HepG2 (cell line): ENCODE results near the gene NPHP4. TPM values are rescaled to one million over a fixed set of nuclear protein-coding genes. Genes with fewer than 3 reads are reported as not detected.

Experiments
- ATAC-seq: fragments of 200-7000 bp; cut with Tn5 transposase; 3 replicates; pipeline ENCODE4 v1.9.1; 2020; ENCODE audit warnings: mild to moderate bottlenecking, moderate library complexity
- BruUV-seq: library from RNA; stranded (reverse); fragments of 400-500 nt; replicated peaks from 2 replicates; lab custom pipeline; 2021; lab: Mats Ljungman, UMichigan
- CTCF ChIA-PET: fragments of 300-600 bp; formaldehyde crosslinking; extraction: SDS; loops from one replicate; lab custom pipeline; 2021; ENCODE audit warnings: low total read pairs, inconsistent platforms, low intra/inter-chr PET ratio; lab: Yijun Ruan, JAX
- POLR2A ChIA-PET: fragments of 350-600 bp; sonication (Branson Sonifier 250); formaldehyde crosslinking; loops from one replicate; lab custom pipeline; 2020; ENCODE audit warnings: antibody characterized with exemption, inconsistent platforms; lab: Yijun Ruan, JAX
- DNase-seq: peaks from one replicate; pipeline ENCODE4 v3.0.0-alpha.2; 2015; ENCODE audit warnings: low spot score
- FAIRE-seq: peaks from 3 replicates; lab custom pipeline; 2011; peaks lifted over from hg19 to GRCh38; lab: Jason Lieb, UNC
- H2AFZ ChIP-seq: one replicate; pipeline ENCODE4 v1.6.1; 2011; ENCODE audit warnings: low read length, inconsistent platforms
- H3K27ac ChIP-seq: fragments of 300-600 bp; 3 replicates; pipeline ENCODE4 v1.8.0; 2011; ENCODE audit warnings: mixed run types, mild to moderate bottlenecking, mixed read lengths, low read length, inconsistent platforms; ENCODE audit not compliant: insufficient read depth; ENCODE audit errors: extremely low read length
- H3K27me3 ChIP-seq, 2 experiments: fragments of 200-600 bp in 1 of 2; 2 replicates in 1 of 2; 3 replicates in 1 of 2; pipeline versions ENCODE4 v1.6.0 to v1.8.0; 2011; ENCODE audit warnings: low read length in 2 of 2, mild to moderate bottlenecking in 2 of 2, moderate library complexity in 2 of 2, inconsistent platforms in 1 of 2; ENCODE audit not compliant: insufficient read depth in 2 of 2, control insufficient read depth in 1 of 2
- H3K36me3 ChIP-seq, 2 experiments: fragments of 200-600 bp in 1 of 2; replicated peaks in 1 of 2; 2 replicates in 1 of 2; 3 replicates in 1 of 2; pipeline versions ENCODE4 v1.5.1 to v1.8.0; 2011; ENCODE audit warnings: low read length in 2 of 2, inconsistent platforms in 1 of 2; ENCODE audit not compliant: insufficient read depth in 2 of 2, control insufficient read depth in 1 of 2
- H3K4me1 ChIP-seq: 2 replicates; pipeline ENCODE4 v1.5.1; 2012; ENCODE audit warnings: low read length, inconsistent platforms; ENCODE audit not compliant: insufficient read depth
- H3K4me2 ChIP-seq: 2 replicates; pipeline ENCODE4 v1.6.0; 2011; ENCODE audit warnings: low read depth, low read length, inconsistent platforms
- H3K4me3 ChIP-seq, 3 experiments: fragments of 200-600 bp in 1 of 3; sonication (generic), shearing (Covaris generic) in 1 of 3; replicated peaks in 1 of 3; 2 replicates each; pipeline ENCODE4 v1.5.1; 2011 to 2016; ENCODE audit warnings: low read length in 3 of 3, inconsistent platforms in 2 of 3, low read depth in 2 of 3, mild to moderate bottlenecking in 2 of 3, control low read depth in 1 of 3, mixed read lengths in 1 of 3; ENCODE audit not compliant: insufficient read depth in 1 of 3
- H3K79me2 ChIP-seq: one replicate; pipeline ENCODE4 v1.6.1; 2011; ENCODE audit warnings: low read length, inconsistent platforms; ENCODE audit not compliant: insufficient read depth
- H3K9ac ChIP-seq: 2 replicates; pipeline ENCODE4 v1.6.0; 2011; ENCODE audit warnings: mild to moderate bottlenecking, low read depth, low read length, inconsistent platforms; ENCODE audit not compliant: insufficient read depth
- H3K9me3 ChIP-seq: 2 replicates; pipeline ENCODE4 v1.5.1; 2012; ENCODE audit warnings: mild to moderate bottlenecking, low read length
- H4K20me1 ChIP-seq: 2 replicates; pipeline ENCODE4 v1.6.0; 2011; ENCODE audit warnings: inconsistent platforms, mild to moderate bottlenecking, low read length, moderate library complexity; ENCODE audit not compliant: insufficient read depth
- HOXD1 ChIP-seq: sonication (generic); formaldehyde crosslinking; IDR thresholded peaks from 2 replicates; pipeline ENCODE4 v1.5.0; 2020; ENCODE audit warnings: missing genetic modification reagents
- KDM2A ChIP-seq: sonication (generic); formaldehyde crosslinking; IDR thresholded peaks from 2 replicates; pipeline ENCODE4 v1.4.0; 2020; ENCODE audit warnings: low read depth, missing genetic modification reagents, borderline replicate concordance
- KLF11 ChIP-seq: IDR thresholded peaks from 2 replicates; pipeline ENCODE4 v1.6.1; 2016; ENCODE audit warnings: missing compliant biosample characterization
- PATZ1 ChIP-seq: sonication (generic); formaldehyde crosslinking; IDR thresholded peaks from 2 replicates; pipeline ENCODE4 v1.4.0; 2020; ENCODE audit warnings: missing genetic modification reagents
- RAD51 ChIP-seq: fragments of 450-650 bp; IDR thresholded peaks from 2 replicates; pipeline ENCODE4 v1.6.1; 2016; ENCODE audit warnings: borderline replicate concordance
- ZBTB38 ChIP-seq: sonication (generic); formaldehyde crosslinking; IDR thresholded peaks from 2 replicates; pipeline ENCODE4 v1.5.1; 2020; ENCODE audit warnings: mild to moderate bottlenecking, missing genetic modification reagents
- ZC3H13 ChIP-seq: sonication (generic); formaldehyde crosslinking; IDR thresholded peaks from 2 replicates; pipeline ENCODE4 v1.8.1; 2023; ENCODE audit warnings: mild to moderate bottlenecking, missing genetic modification reagents, moderate library complexity
- ZFAT ChIP-seq: sonication (generic); formaldehyde crosslinking; conservative IDR thresholded peaks from 2 replicates; pipeline ENCODE4 v1.8.1; 2023; ENCODE audit warnings: missing genetic modification reagents, inconsistent platforms
- ZFP62 ChIP-seq: sonication (generic); formaldehyde crosslinking; IDR thresholded peaks from 2 replicates; pipeline ENCODE4 v1.4.0; 2020; ENCODE audit warnings: missing genetic modification reagents
- ZNF253 ChIP-seq: sonication (generic); formaldehyde crosslinking; IDR thresholded peaks from 2 replicates; pipeline ENCODE4 v1.8.0; 2022; ENCODE audit warnings: mild to moderate bottlenecking, missing genetic modification reagents, borderline replicate concordance
- ZNF782 ChIP-seq: sonication (generic); formaldehyde crosslinking; IDR thresholded peaks from 2 replicates; pipeline ENCODE4 v1.4.0; 2020; ENCODE audit warnings: missing genetic modification reagents, mild to moderate bottlenecking, borderline replicate concordance
- WGBS: methylation state at CpG from one replicate; pipeline ENCODE4 v1.1.6; 2017; ENCODE audit warnings: low lambda C conversion rate; 5-methylcytosine and 5-hydroxymethylcytosine counted together
- in situ Hi-C: cut with HindIII; loops from 2 replicates; pipeline ENCODE4 v1.10.0; 2017; ENCODE audit warnings: low pct_unique_long_range_greater_than_20kb; ENCODE audit not compliant: extremely low pct_ligation_motif_present
- intact Hi-C: fragments of 100-400 bp; cut with micrococcal nuclease; formaldehyde crosslinking; loops from one replicate; pipeline ENCODE4 v1.10.0; 2022; ENCODE audit not compliant: unreplicated experiment
- polyA plus RNA-seq, 8 experiments: library from polyadenylated mRNA; depleted of rRNA in 3 of 8; stranded (reverse) in 7 of 8; unstranded in 1 of 8; fragments of >200 nt; fragmentation: Illumina TruSeq in 4 of 8; extraction: Trizol in 4 of 8; gene quantifications; 2 replicates each; pipeline versions ENCODE4 v1.2.1 to v1.2.3, GENCODE V29; 2011 to 2016; ENCODE audit warnings: low read depth in 4 of 8, missing spikeins in 1 of 8, mixed read lengths in 1 of 8; ENCODE audit not compliant: insufficient read depth in 1 of 8
- total RNA-seq, 5 experiments: library from RNA; depleted of rRNA; stranded (reverse); fragments of >200 nt; fragmentation: Illumina TruSeq; extraction: Trizol; gene quantifications; 2 replicates each; pipeline ENCODE4 v1.2.3, GENCODE V29; 2016; ENCODE audit warnings: low read depth in 1 of 5

Gene NPHP4
- total and polyA plus RNA-seq, 2 of the 13 experiments (the other 11 are each of a cell fraction or from before 2014, with no cell fraction given) = 4.4 to 6.8 TPM

DNA sequence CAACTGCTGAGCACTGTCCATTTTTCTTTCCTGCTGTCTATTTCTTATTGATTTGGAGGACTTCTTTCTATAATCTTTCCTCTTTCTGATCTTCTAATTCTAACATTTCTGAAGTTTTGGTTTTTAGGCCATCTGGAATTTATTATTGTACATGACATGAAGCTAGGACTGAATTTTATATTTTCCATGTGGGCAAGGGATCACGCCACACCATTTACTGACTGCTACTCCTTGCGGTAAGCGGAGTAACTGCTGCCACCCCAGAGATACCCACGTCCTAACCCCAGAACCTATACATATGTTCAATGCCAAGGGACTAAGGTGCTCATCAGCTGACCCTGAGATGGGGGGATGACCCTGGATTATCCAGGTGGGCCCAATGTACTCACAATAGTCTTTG lies 70.6 kb downstream of the NPHP4 start (continued):
- no peak for TF ChIP-seq ZNF782 (CRISPR knock-in tag)
- no peak for TF ChIP-seq ZFAT

DNA sequence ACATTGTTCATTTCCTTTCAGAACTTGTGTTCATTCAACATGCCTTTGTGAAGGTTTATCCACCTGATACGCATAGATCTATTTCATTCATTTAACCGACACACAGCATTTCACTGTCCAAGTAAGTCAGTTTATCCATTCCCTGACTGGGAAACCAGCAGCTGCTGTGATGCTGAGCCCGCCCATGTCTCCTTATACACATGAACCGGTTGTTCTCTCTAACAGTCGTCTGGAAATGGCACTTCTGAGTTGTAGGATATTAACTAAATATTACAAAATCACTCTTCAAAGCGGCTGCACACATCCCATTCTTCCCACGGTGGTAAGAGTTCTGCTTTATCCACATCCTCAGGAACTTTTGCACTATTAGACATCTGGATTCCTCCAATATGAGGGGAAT lies 71.1 kb downstream of the NPHP4 start:
- no peak overlapping the region for H3K27ac ChIP-seq
- TF ChIP-seq ZBTB38 = no peak
- TF ChIP-seq RAD51 = no peak
- TF ChIP-seq KDM2A (CRISPR knock-in tag) = no peak
- DNase-seq (no peak), ATAC-seq (no peak), FAIRE-seq (no peak)
- H3K9me3 ChIP-seq = no peaks in the 10 kb centered on the region
- peaks cover 2 to 11% of the 10 kb centered on the region in 2 experiments; a peak in 4 of 5 replicates for H3K36me3 ChIP-seq
- H3K27me3 ChIP-seq = no peaks in the 10 kb centered on the region
- peaks cover 9% of the 10 kb centered on the region for H3K4me1 ChIP-seq
- 91% methylated on average over 7 of the region's 7 CpGs for WGBS
- intact Hi-C loops (no loop called here), in situ Hi-C loops (no loop called here)
- BruUV-seq = no TSS peak
- H4K20me1 ChIP-seq = no peaks in the 10 kb centered on the region
- H3K9ac ChIP-seq = no peak overlapping the region
- H3K4me3 ChIP-seq = no peak overlapping the region
- CTCF ChIA-PET = no interaction called here
- POLR2A ChIA-PET = no interaction called here
- no peak overlapping the region for H3K4me2 ChIP-seq
- no peak overlapping the region for H2AFZ ChIP-seq
- H3K79me2 ChIP-seq = no peaks in the 10 kb centered on the region

- BruUV-seq = no TSS peak
- Histone ChIP-seq H3K79me2 (no peaks in the 10 kb centered on the region), H3K27me3 (no peaks in the 10 kb centered on the region), H3K4me1 (peaks cover 19% of the 10 kb centered on the region), H3K27ac (no peak overlapping the region), H3K36me3 (peaks cover 2 to 11% of the 10 kb centered on the region in 2 experiments; a peak in 4 of 5 replicates), H3K9ac (no peak overlapping the region), H3K4me2 (no peak overlapping the region), H2AFZ (no peak overlapping the region), H4K20me1 (no peaks in the 10 kb centered on the region), H3K4me3 (no peak overlapping the region), H3K9me3 (no peaks in the 10 kb centered on the region)
- FAIRE-seq (no peak), ATAC-seq (no peak), DNase-seq (no peak)
- ChIA-PET CTCF (no interaction called here), POLR2A (no interaction called here)
- WGBS = 95% methylated on average over 11 of the region's 17 CpGs
- no peak for TF ChIP-seq KLF11 (CRISPR knock-in tag)
- TF ChIP-seq HOXD1 = no peak
- no peak for TF ChIP-seq ZFP62 (CRISPR knock-in tag)
- no peak for TF ChIP-seq ZNF253
- TF ChIP-seq ZC3H13 (CRISPR knock-in tag) = no peak
- TF ChIP-seq PATZ1 (CRISPR knock-in tag) = no peak
- in situ Hi-C loops = no loop called here
- intact Hi-C loops = no loop called here
Measured at GRCh38 chr1:5920201-5920600, 72.0 kb downstream of the NPHP4 start.
